ENCODE measurements around the gene BTBD7. TPM values are rescaled to one million over a fixed set of nuclear protein-coding genes. Genes with fewer than 3 reads are reported as not detected.

Gene BTBD7
- total and polyA plus RNA-seq, 7 experiments from 2014 or later: 7.5 to 31.7 (median 25.6) TPM

DNA sequence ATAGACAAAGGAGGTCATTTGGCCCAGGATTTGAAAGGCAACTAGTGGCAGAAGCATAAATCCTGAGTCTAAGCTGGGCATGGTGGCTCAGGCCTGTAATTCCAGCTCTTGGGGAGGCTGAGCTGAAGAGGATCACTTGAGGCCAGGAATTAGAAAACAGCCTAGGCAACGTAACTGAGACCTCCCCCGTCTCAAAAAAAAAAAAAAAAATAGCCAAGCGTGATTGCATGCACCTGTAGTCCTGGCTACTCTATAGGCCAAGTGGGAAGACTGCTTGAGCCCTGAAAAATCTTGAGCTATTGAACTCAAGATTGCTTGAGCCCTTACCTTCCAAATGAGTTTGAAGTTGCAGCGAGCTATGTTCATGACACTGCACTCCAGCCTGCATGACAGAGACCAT lies 133.8 kb downstream of the BTBD7 start:
- POLR2A ChIA-PET: no interaction called here
- H3K9me3 Mint-ChIP-seq: no peaks in the 10 kb centered on the region

DNA sequence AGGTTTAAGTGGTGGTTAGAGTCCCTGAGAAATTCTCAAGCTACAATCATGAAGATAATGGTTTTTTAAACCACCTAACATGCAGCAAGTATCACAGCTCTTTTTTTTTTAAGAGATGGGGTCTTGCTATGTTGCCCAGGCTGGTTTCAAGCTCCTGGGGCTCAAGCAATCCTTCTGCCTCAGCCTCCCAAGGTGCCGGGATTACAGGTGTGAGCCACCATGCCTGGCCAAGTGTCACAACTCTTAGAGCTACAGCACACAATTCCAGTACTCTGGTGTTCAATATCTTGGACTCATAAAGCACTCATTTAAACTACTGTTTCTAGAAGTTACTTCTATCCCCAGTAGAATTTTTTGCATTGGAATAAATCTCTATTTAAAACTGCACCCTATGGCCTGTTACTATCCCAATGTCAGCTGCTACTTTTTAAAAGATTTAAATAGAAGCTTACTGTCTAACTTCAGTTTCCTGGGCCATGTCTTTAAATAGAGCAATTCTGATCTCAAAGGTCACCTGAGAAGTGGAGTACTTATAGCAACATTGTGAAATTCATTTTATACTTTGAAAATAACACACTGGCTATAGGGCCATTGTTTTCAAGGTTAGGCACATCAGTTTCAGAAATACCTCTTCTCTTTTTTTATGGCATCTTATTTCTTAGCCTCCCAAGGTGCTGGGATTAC lies 137.4 kb downstream of the BTBD7 start:
- H3K27me3 Mint-ChIP-seq: no peaks in the 10 kb centered on the region
- Histone ChIP-seq H3K27me3 (ENCODE audit: control insufficient read depth in 2 of 2, insufficient read depth in 2 of 2, low read length in 2 of 2) (no peaks in the 10 kb centered on the region), H3K27ac (ENCODE audit: low read depth, low read length) (no peak overlapping the region), H3K9me3 (ENCODE audit: control insufficient read depth in 2 of 3, low read length in 3 of 3) (no peaks in the 10 kb centered on the region), H3K4me3 (ENCODE audit: low read length) (no peak overlapping the region), H3K4me1 (ENCODE audit: control insufficient read depth in 2 of 2, insufficient read depth in 2 of 2, low read length in 2 of 2) (no peaks in the 10 kb centered on the region), H3K36me3 (ENCODE audit: control insufficient read depth in 2 of 3, insufficient read depth in 3 of 3, low read length in 3 of 3) (no peaks in the 10 kb centered on the region)
- intact Hi-C loops (cut with micrococcal nuclease): no loop called here
- no peak for DNase-seq
- H3K4me1 Mint-ChIP-seq: peaks cover 0 to 8% (median 3%) of the 10 kb centered on the region in 7 donors
- no peaks in the 10 kb centered on the region for H3K9me3 Mint-ChIP-seq
- CTCF ChIA-PET: interaction anchor here (0.7 to 1.0 kb wide), 2 partner anchors 10 to 94 kb away, joined by 5 to 6 read pairs; no protein-coding TSS in a partner anchor
- H3K27ac Mint-ChIP-seq: peak overlapping the region in 1 of 9 donors; percentile 14
- H3K36me3 Mint-ChIP-seq: peaks cover 0 to 8% (median 0%) of the 10 kb centered on the region in 5 donors
- H3K4me3 Mint-ChIP-seq: no peak overlapping the region
- POLR2A ChIA-PET: interaction anchor here (0.6 to 1.6 kb wide), 3 partner anchors 9 to 65 kb away, joined by 3 to 4 read pairs (median 4); partner anchors contain the start of gene LYSET
- no peak for ATAC-seq

More for the DNA sequence above, 133.8 kb downstream of the BTBD7 start:
- DNase-seq (no peak), ATAC-seq (no peak)
- Histone ChIP-seq H3K27me3 (ENCODE audit: control insufficient read depth in 2 of 2, insufficient read depth in 2 of 2, low read length in 2 of 2) (no peaks in the 10 kb centered on the region), H3K27ac (ENCODE audit: low read depth, low read length) (no peak overlapping the region), H3K9me3 (ENCODE audit: control insufficient read depth in 2 of 3, low read length in 3 of 3) (no peaks in the 10 kb centered on the region), H3K4me3 (ENCODE audit: low read length) (no peak overlapping the region), H3K4me1 (ENCODE audit: control insufficient read depth in 2 of 2, insufficient read depth in 2 of 2, low read length in 2 of 2) (no peaks in the 10 kb centered on the region), H3K36me3 (ENCODE audit: control insufficient read depth in 2 of 3, insufficient read depth in 3 of 3, low read length in 3 of 3) (no peaks in the 10 kb centered on the region)
- CTCF ChIA-PET: interaction anchor here (0.6 to 1.4 kb wide), 2 partner anchors 8 to 86 kb away, joined by 3 to 6 read pairs; no protein-coding TSS in a partner anchor
- Mint-ChIP-seq H3K36me3 (peaks cover 0 to 8% (median 0%) of the 10 kb centered on the region in 5 donors), H3K4me3 (no peak overlapping the region), H3K27me3 (no peaks in the 10 kb centered on the region), H3K27ac (no peak overlapping the region), H3K4me1 (peaks cover 0 to 19% (median 7%) of the 10 kb centered on the region in 7 donors)
- intact Hi-C loops (cut with micrococcal nuclease): no loop called here

Other genes starting within 250 kb of the BTBD7 start
- gene ITPK1, start 217.1 kb downstream of the BTBD7 start, total RNA-seq: 10 to 100 TPM; 19.6 to 71.8 (median 27.4) TPM
- 10 to 100 TPM; 10.2 to 16.8 TPM for gene ITPK1, start 217.1 kb downstream of the BTBD7 start, polyA plus RNA-seq
- 100 to 1,000 TPM in 1 of 5 experiments, 10 to 100 TPM in 4; 20.5 to 102 (median 43.6) TPM for gene MOAP1, start 148.1 kb downstream of the BTBD7 start, total RNA-seq
- gene MOAP1, start 148.1 kb downstream of the BTBD7 start, polyA plus RNA-seq: 10 to 100 TPM; 59.4 to 80.8 TPM
- 10 to 100 TPM in 4 of 5 experiments, 1 to 10 TPM in 1; 8.0 to 26.6 (median 12.4) TPM for gene LYSET, start 147.7 kb downstream of the BTBD7 start, total RNA-seq
- 10 to 100 TPM; 42.1 to 47.7 TPM for gene LYSET, start 147.7 kb downstream of the BTBD7 start, polyA plus RNA-seq
- 10 to 100 TPM in 2 of 5 experiments, 1 to 10 TPM in 3; 3.5 to 17.4 (median 8.3) TPM for gene GON7, start 126.0 kb downstream of the BTBD7 start, total RNA-seq
- gene GON7, start 126.0 kb downstream of the BTBD7 start, polyA plus RNA-seq: 10 to 100 TPM; 12.4 to 19.2 TPM
- 10 to 100 TPM; 10.1 to 31.3 (median 13.5) TPM for gene UBR7, start 125.8 kb downstream of the BTBD7 start, total RNA-seq
- 10 to 100 TPM; 26.6 to 27.8 TPM for gene UBR7, start 125.8 kb downstream of the BTBD7 start, polyA plus RNA-seq
- not detected for gene COX8C, start 14.1 kb upstream of the BTBD7 start, total RNA-seq
- gene COX8C, start 14.1 kb upstream of the BTBD7 start, polyA plus RNA-seq: not detected
- under 1 TPM in 4 of 5 experiments, not detected in 1; 0.05 to 0.15 (median 0.08) TPM for gene UNC79, start 97.9 kb upstream of the BTBD7 start, total RNA-seq
- not detected for gene UNC79, start 97.9 kb upstream of the BTBD7 start, polyA plus RNA-seq